MCF 10A (cell line): ENCODE measurements around the gene LARP4B. TPM values are rescaled to one million over a fixed set of nuclear protein-coding genes. Genes with fewer than 3 reads are reported as not detected.

Experiments
- BruUV-seq: library from RNA; stranded (reverse); fragments of 400-500 nt; replicated peaks from 2 replicates; lab custom pipeline; 2021; lab: Mats Ljungman, UMichigan
- CTCF ChIA-PET: fragments of 300-600 bp; sonication (Branson Sonifier 250); formaldehyde crosslinking; extraction: SDS; loops from one replicate; lab custom pipeline; 2021; ENCODE audit warnings: antibody characterized with exemption, inconsistent platforms; lab: Yijun Ruan, JAX
- POLR2A ChIA-PET: fragments of 300-600, 350-650 bp; sonication (Branson Sonifier 250); formaldehyde crosslinking; extraction: SDS; loops from one replicate; lab custom pipeline; 2020; ENCODE audit warnings: antibody characterized with exemption, inconsistent platforms; lab: Yijun Ruan, JAX
- DNase-seq: peaks from one replicate; pipeline ENCODE4 v3.0.0-alpha.2; 2018; ENCODE audit not compliant: unreplicated experiment
- H3K27ac Mint-ChIP-seq: one replicate; pipeline ENCODE4 v1.8.0; 2022; ENCODE audit warnings: mild to moderate bottlenecking, low read depth, mixed read lengths; ENCODE audit not compliant: unreplicated experiment
- H3K27me3 Mint-ChIP-seq: one replicate; pipeline ENCODE4 v1.8.0; 2022; ENCODE audit warnings: mixed read lengths; ENCODE audit not compliant: insufficient read depth, unreplicated experiment
- H3K36me3 Mint-ChIP-seq: one replicate; pipeline ENCODE4 v1.8.0; 2022; ENCODE audit warnings: mild to moderate bottlenecking, moderate library complexity, mixed read lengths; ENCODE audit not compliant: insufficient read depth, unreplicated experiment
- H3K4me1 Mint-ChIP-seq: one replicate; pipeline ENCODE4 v1.8.0; 2022; ENCODE audit warnings: mixed read lengths; ENCODE audit not compliant: insufficient read depth, unreplicated experiment
- H3K4me3 Mint-ChIP-seq: one replicate; pipeline ENCODE4 v1.8.0; 2022; ENCODE audit warnings: mild to moderate bottlenecking, moderate library complexity, mixed read lengths; ENCODE audit not compliant: unreplicated experiment
- H3K9me3 Mint-ChIP-seq: one replicate; pipeline ENCODE4 v1.8.0; 2022; ENCODE audit warnings: mixed read lengths; ENCODE audit not compliant: unreplicated experiment
- CTCF ChIP-seq: fragments of 200-600 bp; IDR thresholded peaks from one replicate; pipeline ENCODE4 v1.8.0; 2022; ENCODE audit warnings: antibody characterized with exemption, mild to moderate bottlenecking; ENCODE audit not compliant: unreplicated experiment
- intact Hi-C: fragments of 100-400 bp; cut with micrococcal nuclease; formaldehyde crosslinking; loops from 2 replicates; pipeline ENCODE4 v1.14.1; 2022
- total RNA-seq: library from RNA; stranded (reverse); gene quantifications from 2 replicates; pipeline ENCODE4 v1.2.3, GENCODE V29; 2022

Gene LARP4B
- total RNA-seq, 1 experiment from 2014 or later = 131 TPM

GRCh38 chr10:805620-806305 lies 125.7 kb downstream of the LARP4B start:
- Mint-ChIP-seq H3K27ac (no peak overlapping the region), H3K9me3 (no peaks in the 10 kb centered on the region), H3K27me3 (no peaks in the 10 kb centered on the region), H3K4me1 (no peaks in the 10 kb centered on the region), H3K36me3 (peaks cover 54% of the 10 kb centered on the region), H3K4me3 (no peak overlapping the region)
- ChIA-PET CTCF (interaction anchor here (0.6 kb wide), 1 partner anchor 594 kb away, joined by 3 read pairs; no protein-coding TSS in a partner anchor), POLR2A (no interaction called here)
- no TSS peak for BruUV-seq
- no peak for TF ChIP-seq CTCF
- intact Hi-C loops = no loop called here
- DNase-seq = no peak

- ChIA-PET POLR2A (no interaction called here), CTCF (interaction anchor here (0.6 kb wide), 1 partner anchor 593 kb away, joined by 3 read pairs; no protein-coding TSS in a partner anchor)
- intact Hi-C loops = no loop called here
- no peaks in the 10 kb centered on the region for H3K4me1 Mint-ChIP-seq
- no peak for TF ChIP-seq CTCF
- H3K27ac Mint-ChIP-seq = no peak overlapping the region
- peaks cover 51% of the 10 kb centered on the region for H3K36me3 Mint-ChIP-seq
- H3K9me3 Mint-ChIP-seq = no peaks in the 10 kb centered on the region
- no peak for DNase-seq
- no peak overlapping the region for H3K4me3 Mint-ChIP-seq
- no TSS peak for BruUV-seq
- no peaks in the 10 kb centered on the region for H3K27me3 Mint-ChIP-seq
Observed at GRCh38 chr10:804787-805619, 126.5 kb downstream of the LARP4B start.

- no TSS peak for BruUV-seq
- TF ChIP-seq CTCF = no peak
- no peaks in the 10 kb centered on the region for H3K27me3 Mint-ChIP-seq
- H3K9me3 Mint-ChIP-seq = peaks cover 5% of the 10 kb centered on the region
- no peak for DNase-seq
- no peak overlapping the region for H3K27ac Mint-ChIP-seq
- H3K36me3 Mint-ChIP-seq = peaks cover 44% of the 10 kb centered on the region
- POLR2A ChIA-PET = no interaction called here
- intact Hi-C loops = no loop called here
- CTCF ChIA-PET = interaction anchor here (1.6 kb wide), 1 partner anchor 293 kb away, joined by 5 read pairs; no protein-coding TSS in a partner anchor
- H3K4me3 Mint-ChIP-seq = no peak overlapping the region
- H3K4me1 Mint-ChIP-seq = no peaks in the 10 kb centered on the region
Observed at GRCh38 chr10:804191-804781, 127.2 kb downstream of the LARP4B start.
